ENCODE data around the gene LLCFC1.

The LLCFC1 gene

GRCh38 chr7:142961595-142961972 lies 22.3 kb downstream of the LLCFC1 start:
- no peak overlapping the region for H3K4me3 ChIP-seq (ENCODE audit: low read length)
- no peak for DNase-seq (ENCODE audit: low read depth)
- TF ChIP-seq CTCF (IDR thresholded peaks at IDR 0.05; ENCODE audit: insufficient read depth, low read depth, low read length, missing control alignments), result no peak

GRCh38 chr7:142961973-142962926 lies 23.0 kb downstream of the LLCFC1 start, which contains the start of gene KEL:
Gene KEL (minus strand): TSS chr7:142962363. CDS start chr7:142962206, 157 bp downstream.
- no peak for DNase-seq (ENCODE audit: low read depth)
- no peak for TF ChIP-seq CTCF (IDR thresholded peaks at IDR 0.05; ENCODE audit: insufficient read depth, low read depth, low read length, missing control alignments)
- H3K4me3 ChIP-seq (ENCODE audit: low read length), result no peak within 1 kb of the TSS

GRCh38 chr7:142962991-142963390 lies 23.7 kb downstream of the LLCFC1 start:
- no peak for TF ChIP-seq CTCF (IDR thresholded peaks at IDR 0.05; ENCODE audit: insufficient read depth, low read depth, low read length, missing control alignments)
- DNase-seq (ENCODE audit: low read depth), result no peak
- H3K4me3 ChIP-seq (ENCODE audit: low read length), result no peak overlapping the region

- DNase-seq (ENCODE audit: low read depth), result no peak
- TF ChIP-seq CTCF (IDR thresholded peaks at IDR 0.05; ENCODE audit: insufficient read depth, low read depth, low read length, missing control alignments), result no peak
- H3K4me3 ChIP-seq (ENCODE audit: low read length), result no peak overlapping the region
Measured at GRCh38 chr7:142963993-142964392, 24.7 kb downstream of the LLCFC1 start.

GRCh38 chr7:142964502-142965246 lies 25.4 kb downstream of the LLCFC1 start:
- TF ChIP-seq CTCF (IDR thresholded peaks at IDR 0.05; ENCODE audit: insufficient read depth, low read depth, low read length, missing control alignments), result no peak
- no peak for DNase-seq (ENCODE audit: low read depth)
- no peak overlapping the region for H3K4me3 ChIP-seq (ENCODE audit: low read length)

GRCh38 chr7:142968229-142968628 lies 28.9 kb downstream of the LLCFC1 start:
- no peak for TF ChIP-seq CTCF (IDR thresholded peaks at IDR 0.05; ENCODE audit: insufficient read depth, low read depth, low read length, missing control alignments)
- no peak overlapping the region for H3K4me3 ChIP-seq (ENCODE audit: low read length)
- no peak for DNase-seq (ENCODE audit: low read depth)
